GM12874 (cell line): Measurements from ENCODE around the gene CD46.

ENCODE experiments used
- CTCF ChIP-seq: IDR thresholded peaks from 2 replicates; pipeline ENCODE4 v1.5.1; 2011; ENCODE audit warnings: low read depth, mild to moderate bottlenecking, control low read depth, low read length, moderate library complexity; ENCODE audit not compliant: insufficient read depth

CD46 gene

GRCh38 chr1:207801819-207802218 is 50.0 kb downstream of the CD46 start:
- no peak for TF ChIP-seq CTCF

GRCh38 chr1:207803678-207804077 is 51.8 kb downstream of the CD46 start:
- no peak for TF ChIP-seq CTCF

- TF ChIP-seq CTCF, result no peak
These were observed 53.0 kb downstream of the CD46 start for GRCh38 chr1:207804721-207805468.

- no peak for TF ChIP-seq CTCF
These were observed 54.1 kb downstream of the CD46 start for GRCh38 chr1:207805841-207806421.

GRCh38 chr1:207806531-207807325 is 54.9 kb downstream of the CD46 start:
- no peak for TF ChIP-seq CTCF

- TF ChIP-seq CTCF, result no peak
These were observed 55.5 kb downstream of the CD46 start for GRCh38 chr1:207807326-207807689.

- no peak for TF ChIP-seq CTCF
These were observed 56.0 kb downstream of the CD46 start for GRCh38 chr1:207807690-207808321.
